ENCODE data around the gene PDYN. TPM values are rescaled to one million over a fixed set of nuclear protein-coding genes. Genes with fewer than 3 reads are reported as not detected.

The PDYN gene
- total RNA-seq, 3 donors from 2014 or later, result not detected

Other genes starting within 250 kb of the PDYN start
- gene SIRPA, start 98.7 kb downstream of the PDYN start, total RNA-seq, result under 1 TPM; 0.26 to 0.84 (median 0.33) TPM
- 10 to 100 TPM; 17.5 to 21.1 (median 18.7) TPM for gene STK35, start 107.8 kb upstream of the PDYN start, total RNA-seq